AG04449 (cell line): ENCODE results near the gene ATP2C1.
"Not testable (repeated sequence)": the region's sequence is repeated elsewhere in the genome, so short reads cannot be mapped to it uniquely, and the experiment has no call there.

Experiments used
- CTCF ChIA-PET: fragments of 350-600 bp; formaldehyde crosslinking; extraction: SDS; loops from one replicate; lab custom pipeline; 2021; ENCODE audit warnings: antibody characterized with exemption; lab: Yijun Ruan, JAX
- POLR2A ChIA-PET: fragments of 400-600, 350-600 bp; formaldehyde crosslinking; extraction: SDS; loops from one replicate; lab custom pipeline; 2020; ENCODE audit warnings: antibody characterized with exemption, inconsistent platforms; lab: Yijun Ruan, JAX
- DNase-seq: peaks from one replicate; pipeline ENCODE4 v3.0.0-alpha.2; 2010; ENCODE audit warnings: low read depth, low spot score
- H3K4me3 ChIP-seq: 2 replicates; pipeline ENCODE4 v1.5.1; 2011; ENCODE audit warnings: low read depth, mild to moderate bottlenecking, control low read depth, low read length
- CTCF ChIP-seq: IDR thresholded peaks from one replicate; pipeline ENCODE4 v1.5.1; 2011; ENCODE audit warnings: mild to moderate bottlenecking, moderate library complexity, low read length, control low read depth, inconsistent platforms; ENCODE audit not compliant: insufficient read depth; ENCODE audit errors: missing control alignments

Gene ATP2C1

DNA sequence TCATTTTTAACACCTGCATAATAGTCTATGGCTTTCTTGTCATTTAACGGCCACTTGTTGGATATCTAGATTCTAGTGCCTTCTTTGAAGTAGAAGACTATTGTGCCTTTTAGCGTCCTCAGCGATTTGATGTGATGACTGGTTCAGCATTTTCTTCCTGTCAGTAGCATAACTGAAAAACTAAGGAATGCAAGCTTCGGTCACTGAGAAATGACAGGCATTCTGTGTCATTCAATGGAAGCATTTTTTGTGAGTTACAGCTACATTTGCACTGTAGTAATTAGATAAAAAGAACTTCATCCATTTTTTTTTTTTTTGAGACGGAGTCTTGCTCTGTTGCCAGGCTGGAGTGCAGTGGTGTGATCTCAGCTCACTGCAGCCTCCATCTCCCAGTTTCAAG is 143.1 kb downstream of the ATP2C1 start:
- POLR2A ChIA-PET = no interaction called here
- CTCF ChIA-PET = interaction anchor here (0.9 to 1.6 kb wide), 5 partner anchors 10 to 993 kb away, joined by 3 to 6 read pairs (median 5); partner anchors contain the start of genes ASTE1 and NEK11
- TF ChIP-seq CTCF = no peak
- no peak for DNase-seq
- H3K4me3 ChIP-seq = no peak overlapping the region

DNA sequence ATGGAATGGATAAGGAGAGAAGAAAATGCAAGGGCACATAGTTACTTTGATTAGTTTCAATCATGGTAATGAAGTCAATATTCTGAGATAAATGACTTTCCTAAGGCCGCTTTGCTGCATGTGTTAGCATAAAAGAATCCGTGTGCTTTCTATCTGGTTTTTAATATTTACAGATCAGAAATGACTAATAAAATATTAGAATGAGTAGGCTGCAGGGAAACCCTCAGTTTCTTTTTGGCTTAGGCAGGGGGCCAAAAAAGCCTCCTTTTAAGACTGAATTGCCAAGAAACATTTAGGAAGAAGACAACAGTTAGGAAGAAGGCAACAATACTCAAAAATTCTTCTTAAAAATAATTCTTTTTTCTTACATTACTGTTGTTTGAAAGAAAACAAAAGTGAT is 144.4 kb downstream of the ATP2C1 start:
- POLR2A ChIA-PET = no interaction called here
- DNase-seq = no peak
- no peak for TF ChIP-seq CTCF
- CTCF ChIA-PET = no interaction called here
- H3K4me3 ChIP-seq = no peak overlapping the region

DNA sequence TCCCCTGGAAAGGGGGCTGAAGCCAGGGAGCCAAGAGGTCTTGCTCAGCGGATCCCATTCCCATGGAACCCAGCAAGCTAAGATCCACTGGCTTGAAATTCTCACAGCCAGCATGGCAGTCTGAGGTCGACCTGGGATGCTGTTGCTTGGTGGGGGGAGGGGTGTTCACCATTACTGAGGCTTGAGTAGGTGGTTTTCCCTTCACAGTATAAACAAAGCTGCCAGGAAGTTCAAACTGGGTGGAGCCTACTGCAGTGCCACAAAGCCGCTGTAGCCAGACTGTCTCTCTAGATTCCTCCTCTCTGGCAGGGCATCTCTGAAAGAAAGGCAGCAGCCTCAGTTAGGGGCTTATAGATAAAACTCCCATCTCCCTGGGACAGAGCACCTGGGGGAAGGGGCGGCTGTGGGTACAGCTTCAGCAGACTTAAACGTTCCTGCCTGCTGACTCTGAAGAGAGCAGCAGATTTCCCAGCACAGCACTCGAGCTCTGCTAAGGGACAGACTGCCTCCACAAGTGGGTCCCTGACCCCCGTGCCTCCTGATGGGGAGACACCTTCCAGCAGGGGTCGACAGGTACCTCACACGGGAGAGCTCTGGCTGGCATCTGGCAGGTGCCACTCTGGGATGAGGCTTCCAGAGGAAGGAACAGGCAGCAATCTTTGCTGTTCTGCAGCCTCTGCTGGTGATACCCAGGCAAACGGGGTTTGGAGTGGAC is 148.5 kb downstream of the ATP2C1 start:
- POLR2A ChIA-PET = not testable (repeated sequence)

DNA sequence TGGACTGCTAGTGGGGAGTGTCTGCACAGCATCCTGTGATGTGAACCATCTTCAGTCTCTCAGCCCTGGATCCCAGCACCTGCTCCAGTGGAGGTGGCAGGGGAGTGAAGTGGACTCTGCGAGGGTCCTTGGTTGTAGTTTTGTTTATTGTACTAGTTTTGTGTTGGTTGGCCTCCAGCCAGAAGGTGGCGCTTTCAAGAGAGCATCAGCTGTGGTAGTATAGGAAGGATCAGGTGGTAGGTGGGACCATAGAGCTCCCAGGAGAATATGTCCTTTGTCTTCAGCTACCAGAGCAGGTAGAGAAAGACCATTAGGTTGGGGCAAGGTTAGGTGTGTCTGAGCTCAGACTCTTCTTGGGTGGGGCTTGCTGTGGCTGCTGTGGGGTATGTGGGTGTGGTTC is 153.7 kb downstream of the ATP2C1 start:
- POLR2A ChIA-PET = interaction anchor here (0.6 kb wide), 1 partner anchor 857 kb away, joined by 3 read pairs; no protein-coding TSS in a partner anchor
- DNase-seq = no peak
- CTCF ChIA-PET = no interaction called here
- no peak overlapping the region for H3K4me3 ChIP-seq
- TF ChIP-seq CTCF = no peak

More for the DNA sequence above, 148.5 kb downstream of the ATP2C1 start:
- CTCF ChIA-PET = interaction anchor here (0.9 to 1.5 kb wide), 2 partner anchors 10 to 12 kb away, joined by 3 to 5 read pairs; no protein-coding TSS in a partner anchor
- not testable (repeated sequence) for DNase-seq, H3K4me3 ChIP-seq

DNA sequence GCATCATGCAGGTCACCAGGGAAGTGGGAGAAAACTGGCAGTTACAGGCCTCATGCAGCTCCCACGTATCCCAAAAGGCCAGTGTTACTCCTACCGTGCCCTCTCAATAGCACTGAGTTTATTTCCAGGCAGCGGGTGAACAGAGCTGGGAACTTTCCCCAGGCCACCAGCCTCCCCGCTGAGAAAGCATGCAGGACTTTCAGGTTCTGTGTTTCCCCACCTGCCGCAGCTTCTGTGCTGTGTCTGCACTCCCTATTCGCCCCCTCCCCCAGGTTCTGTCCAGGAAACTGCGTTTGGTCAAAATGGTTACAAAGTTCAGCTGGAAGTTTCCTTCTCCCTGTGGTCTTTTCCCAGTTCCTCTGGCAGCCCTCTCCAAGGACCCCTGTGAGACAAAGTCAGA is 154.1 kb downstream of the ATP2C1 start:
- no peak for DNase-seq
- TF ChIP-seq CTCF = no peak
- no peak overlapping the region for H3K4me3 ChIP-seq
- POLR2A ChIA-PET = interaction anchor here (0.6 kb wide), 1 partner anchor 856 kb away, joined by 3 read pairs; no protein-coding TSS in a partner anchor
- CTCF ChIA-PET = no interaction called here

DNA sequence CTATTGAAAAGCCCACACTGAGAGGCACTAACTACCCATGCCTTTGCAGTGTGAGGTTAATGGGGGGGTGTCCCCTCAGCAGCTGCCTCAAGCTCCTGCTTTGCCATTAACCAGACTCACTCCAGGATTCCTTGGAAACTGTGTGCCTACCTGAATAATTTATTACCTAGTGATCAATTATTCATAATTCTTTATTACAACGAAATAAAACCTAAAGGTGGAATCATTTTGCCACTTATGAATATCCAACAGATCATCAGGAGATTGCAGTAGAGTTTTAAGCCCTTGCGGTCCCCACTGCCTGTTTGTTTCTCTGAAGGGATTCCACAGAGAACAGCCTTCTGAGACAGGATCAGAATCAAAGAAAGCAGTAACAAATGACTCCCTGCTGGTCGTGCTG is 156.1 kb downstream of the ATP2C1 start:
- ChIA-PET CTCF (interaction anchor here (1.4 kb wide), 1 partner anchor 745 kb away, joined by 3 read pairs; no protein-coding TSS in a partner anchor), POLR2A (no interaction called here)
- no peak for DNase-seq
- no peak for TF ChIP-seq CTCF
- H3K4me3 ChIP-seq = no peak overlapping the region
